Stimulated activated memory B cell treated with anti-CD40 and anti-IgM and Interleukin-4, amounts not matched to agents 10 μg/mL and 1 μg/mL and 100 μg/mL, for 72 hours (primary cell): Measurements from ENCODE around the gene KIAA0232.

Source experiments
- ATAC-seq: fragments of 150-1000 bp; cut with Tn5 transposase; 2 replicates; pipeline ENCODE4 v1.10.0; 2021
- H3K27ac Mint-ChIP-seq: one replicate; pipeline ENCODE4 v1.8.0; 2022; ENCODE audit warnings: mild to moderate bottlenecking, mixed read lengths
- H3K27me3 Mint-ChIP-seq: one replicate; pipeline ENCODE4 v1.8.0; 2022; ENCODE audit warnings: mixed read lengths
- H3K36me3 Mint-ChIP-seq: one replicate; pipeline ENCODE4 v1.8.0; 2022; ENCODE audit warnings: mixed read lengths
- H3K4me1 Mint-ChIP-seq: one replicate; pipeline ENCODE4 v1.8.0; 2022; ENCODE audit warnings: mixed read lengths
- H3K4me3 Mint-ChIP-seq: one replicate; pipeline ENCODE4 v1.8.0; 2022; ENCODE audit warnings: mild to moderate bottlenecking, moderate library complexity, mixed read lengths
- H3K9me3 Mint-ChIP-seq: one replicate; pipeline ENCODE4 v1.8.0; 2022; ENCODE audit warnings: mixed read lengths

KIAA0232 gene

GRCh38 chr4:6854098-6854744, 71.7 kb downstream of the KIAA0232 start:
- Mint-ChIP-seq H3K9me3 (peaks cover 2% of the 10 kb centered on the region), H3K27me3 (no peaks in the 10 kb centered on the region), H3K4me3 (no peak overlapping the region), H3K4me1 (peaks cover 31% of the 10 kb centered on the region), H3K27ac (peak overlapping the region; percentile 53), H3K36me3 (peaks cover 36% of the 10 kb centered on the region)
- ATAC-seq: peak; percentile 84

- H3K27ac Mint-ChIP-seq: peak overlapping the region; percentile 87
- H3K27me3 Mint-ChIP-seq: no peaks in the 10 kb centered on the region
- H3K4me3 Mint-ChIP-seq: no peak overlapping the region
- peaks cover 2% of the 10 kb centered on the region for H3K9me3 Mint-ChIP-seq
- H3K36me3 Mint-ChIP-seq: peaks cover 29% of the 10 kb centered on the region
- H3K4me1 Mint-ChIP-seq: peaks cover 31% of the 10 kb centered on the region
- ATAC-seq: peak; percentile 91
These were observed 73.3 kb downstream of the KIAA0232 start for GRCh38 chr4:6855692-6856297.

GRCh38 chr4:6856391-6856790, 73.9 kb downstream of the KIAA0232 start:
- peak overlapping the region; percentile 18 for H3K4me3 Mint-ChIP-seq
- no peak for ATAC-seq
- peak overlapping the region; percentile 87 for H3K27ac Mint-ChIP-seq
- no peaks in the 10 kb centered on the region for H3K27me3 Mint-ChIP-seq
- H3K4me1 Mint-ChIP-seq: peaks cover 31% of the 10 kb centered on the region
- H3K9me3 Mint-ChIP-seq: peaks cover 2% of the 10 kb centered on the region
- peaks cover 29% of the 10 kb centered on the region for H3K36me3 Mint-ChIP-seq

DNA sequence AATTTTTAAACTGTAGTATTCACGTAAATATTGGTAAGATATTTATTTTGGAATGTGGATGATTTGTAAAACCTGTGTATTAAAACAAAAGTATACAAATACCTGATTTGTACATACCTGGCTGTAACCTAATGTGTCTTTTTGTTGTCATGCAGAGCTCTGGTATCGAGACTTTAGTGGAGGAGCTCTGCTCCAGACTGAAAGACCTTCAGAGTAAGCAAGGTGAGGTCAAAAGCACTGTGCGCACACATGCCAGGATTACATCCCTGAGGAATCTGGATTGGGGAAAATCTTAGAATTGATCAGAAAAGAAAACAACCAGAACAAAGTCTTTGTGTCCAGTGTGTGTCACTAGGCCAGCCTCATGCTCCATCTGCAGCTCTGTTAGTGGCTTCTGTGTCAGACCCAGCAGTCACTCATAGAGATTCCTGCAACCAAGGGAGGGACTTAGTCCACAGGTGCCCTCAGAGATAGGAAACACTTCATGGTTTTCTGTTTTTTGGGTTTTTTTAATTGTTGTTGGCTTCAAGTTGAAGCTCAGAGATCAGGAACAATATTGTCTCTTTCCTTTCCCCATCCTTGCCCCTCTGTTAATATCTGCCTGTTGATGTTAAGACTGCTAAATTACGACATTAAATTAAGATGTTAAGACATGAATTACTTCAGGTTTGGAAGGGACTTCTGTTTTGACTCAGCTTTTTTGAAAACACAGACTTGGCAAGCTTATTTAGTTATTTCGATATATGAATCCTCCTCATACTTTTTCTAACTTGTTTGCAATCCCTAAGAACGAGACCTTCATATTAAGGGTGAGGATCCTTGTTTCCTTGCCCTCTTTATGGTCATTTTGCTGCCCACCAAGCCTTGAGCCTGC, 74.7 kb downstream of the KIAA0232 start:
- ATAC-seq: no peak
- Mint-ChIP-seq H3K9me3 (peaks cover 2% of the 10 kb centered on the region), H3K27ac (no peak overlapping the region), H3K27me3 (no peaks in the 10 kb centered on the region), H3K4me1 (peaks cover 31% of the 10 kb centered on the region), H3K4me3 (no peak overlapping the region), H3K36me3 (peaks cover 31% of the 10 kb centered on the region)

GRCh38 chr4:6858997-6859396, 76.5 kb downstream of the KIAA0232 start:
- Mint-ChIP-seq H3K27ac (no peak overlapping the region), H3K4me3 (no peak overlapping the region), H3K36me3 (peaks cover 35% of the 10 kb centered on the region), H3K27me3 (no peaks in the 10 kb centered on the region), H3K4me1 (peaks cover 17% of the 10 kb centered on the region), H3K9me3 (no peaks in the 10 kb centered on the region)
- ATAC-seq: no peak

DNA sequence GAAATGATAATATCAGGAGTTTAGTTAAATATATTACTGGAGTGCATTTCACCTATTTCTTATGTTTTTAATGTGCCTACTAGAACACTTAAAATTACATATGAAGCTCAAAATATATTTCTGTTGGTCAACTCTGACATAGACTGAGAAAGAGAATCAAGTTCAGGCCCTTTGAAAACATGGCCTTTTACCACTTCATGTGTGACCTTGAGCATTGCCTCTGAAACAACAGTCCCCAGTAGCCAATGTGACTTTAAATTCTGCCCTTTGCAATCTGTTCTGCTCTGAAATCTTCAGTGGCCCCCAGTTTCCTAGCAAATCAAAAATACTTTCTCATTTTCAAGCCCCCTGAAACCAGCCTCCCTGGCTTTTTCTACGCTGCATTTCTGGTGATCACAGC, 77.0 kb downstream of the KIAA0232 start:
- ATAC-seq: no peak
- Mint-ChIP-seq H3K27me3 (no peaks in the 10 kb centered on the region), H3K36me3 (peaks cover 37% of the 10 kb centered on the region), H3K4me1 (peaks cover 11% of the 10 kb centered on the region), H3K9me3 (no peaks in the 10 kb centered on the region), H3K27ac (no peak overlapping the region), H3K4me3 (no peak overlapping the region)

- H3K36me3 Mint-ChIP-seq: peaks cover 44% of the 10 kb centered on the region
- H3K9me3 Mint-ChIP-seq: no peaks in the 10 kb centered on the region
- no peak overlapping the region for H3K27ac Mint-ChIP-seq
- H3K4me3 Mint-ChIP-seq: no peak overlapping the region
- H3K27me3 Mint-ChIP-seq: no peaks in the 10 kb centered on the region
- no peaks in the 10 kb centered on the region for H3K4me1 Mint-ChIP-seq
- ATAC-seq: no peak
These were observed 85.9 kb downstream of the KIAA0232 start for GRCh38 chr4:6868386-6868785.

DNA sequence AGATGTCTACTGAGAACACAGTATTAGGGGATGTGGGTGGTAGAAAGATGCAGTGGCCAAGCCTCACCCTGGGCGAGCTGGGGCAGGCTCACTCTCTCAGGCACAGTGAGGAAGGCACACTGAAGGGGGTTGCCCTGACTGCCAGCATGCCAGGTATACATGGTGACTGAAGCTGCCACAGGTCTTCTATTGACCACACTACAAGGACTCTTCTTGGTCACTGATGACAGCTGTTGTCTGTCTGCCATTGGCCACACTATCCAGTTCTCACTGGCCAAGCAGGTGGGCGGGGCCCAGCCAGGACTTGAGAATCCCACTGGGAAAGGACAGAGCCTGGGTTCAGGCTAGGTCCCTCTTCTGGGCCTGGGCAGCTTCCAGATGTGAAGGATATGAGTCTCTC, 87.4 kb downstream of the KIAA0232 start:
- peaks cover 5% of the 10 kb centered on the region for H3K4me1 Mint-ChIP-seq
- no peaks in the 10 kb centered on the region for H3K27me3 Mint-ChIP-seq
- H3K9me3 Mint-ChIP-seq: no peaks in the 10 kb centered on the region
- peaks cover 40% of the 10 kb centered on the region for H3K36me3 Mint-ChIP-seq
- ATAC-seq: no peak
- no peak overlapping the region for H3K27ac Mint-ChIP-seq
- no peak overlapping the region for H3K4me3 Mint-ChIP-seq

DNA sequence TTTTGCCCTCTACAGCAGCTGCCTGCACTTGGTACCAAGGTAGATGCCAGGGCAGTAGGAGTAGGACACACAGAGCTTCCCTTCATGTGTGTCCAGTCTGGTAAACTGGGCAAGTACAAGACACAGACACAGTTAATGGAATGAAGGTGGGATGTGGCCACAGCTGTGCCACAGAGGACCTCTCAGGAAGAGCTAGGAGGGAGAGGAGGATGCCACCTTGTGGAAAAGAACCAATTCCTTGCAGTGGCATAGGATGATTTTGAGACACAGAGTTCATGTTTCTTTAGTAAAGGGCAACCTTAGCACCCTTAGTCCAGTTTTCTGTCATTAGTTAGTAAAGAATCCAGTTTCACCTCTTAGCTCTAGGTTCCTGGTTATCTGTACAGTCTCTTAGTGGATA, 90.8 kb downstream of the KIAA0232 start:
- Mint-ChIP-seq H3K4me3 (no peak overlapping the region), H3K27me3 (no peaks in the 10 kb centered on the region), H3K27ac (no peak overlapping the region), H3K9me3 (no peaks in the 10 kb centered on the region), H3K4me1 (peaks cover 17% of the 10 kb centered on the region), H3K36me3 (peaks cover 41% of the 10 kb centered on the region)
- no peak for ATAC-seq

DNA sequence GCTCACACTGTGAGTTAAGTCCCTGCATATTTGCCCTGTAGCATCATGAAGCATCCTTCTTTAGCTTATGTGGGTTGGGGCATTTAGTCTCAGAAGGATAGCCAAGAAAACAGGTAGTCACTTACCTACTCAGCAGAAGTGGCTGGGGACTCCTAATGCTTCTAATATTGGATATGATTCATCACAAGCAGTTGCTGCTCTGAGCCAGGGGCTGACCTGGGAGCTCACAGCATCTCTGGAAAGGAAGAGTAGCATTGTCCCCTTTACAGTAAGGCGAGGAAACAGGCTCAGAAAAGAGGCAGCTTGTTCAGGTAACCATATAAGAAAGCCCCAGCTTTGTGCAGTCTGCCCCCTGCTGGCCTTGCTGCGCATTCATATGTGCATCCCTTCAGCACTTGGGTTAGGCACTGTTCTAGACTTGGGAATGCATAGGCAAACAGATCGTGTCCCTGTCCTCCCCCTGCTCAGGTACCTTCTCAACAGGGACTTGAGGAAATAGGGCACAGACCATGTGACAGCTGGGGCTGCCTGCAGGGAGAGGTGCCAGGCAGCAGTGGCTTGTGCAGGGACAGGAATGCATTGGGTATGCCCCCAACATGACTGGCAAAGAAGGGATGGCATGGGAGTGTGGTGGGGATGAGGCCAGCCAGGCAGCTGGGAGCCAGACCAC, 91.4 kb downstream of the KIAA0232 start:
- H3K27me3 Mint-ChIP-seq: no peaks in the 10 kb centered on the region
- H3K4me1 Mint-ChIP-seq: peaks cover 17% of the 10 kb centered on the region
- ATAC-seq: peak; percentile 78
- no peak overlapping the region for H3K4me3 Mint-ChIP-seq
- H3K9me3 Mint-ChIP-seq: no peaks in the 10 kb centered on the region
- H3K27ac Mint-ChIP-seq: no peak overlapping the region
- H3K36me3 Mint-ChIP-seq: peaks cover 39% of the 10 kb centered on the region

DNA sequence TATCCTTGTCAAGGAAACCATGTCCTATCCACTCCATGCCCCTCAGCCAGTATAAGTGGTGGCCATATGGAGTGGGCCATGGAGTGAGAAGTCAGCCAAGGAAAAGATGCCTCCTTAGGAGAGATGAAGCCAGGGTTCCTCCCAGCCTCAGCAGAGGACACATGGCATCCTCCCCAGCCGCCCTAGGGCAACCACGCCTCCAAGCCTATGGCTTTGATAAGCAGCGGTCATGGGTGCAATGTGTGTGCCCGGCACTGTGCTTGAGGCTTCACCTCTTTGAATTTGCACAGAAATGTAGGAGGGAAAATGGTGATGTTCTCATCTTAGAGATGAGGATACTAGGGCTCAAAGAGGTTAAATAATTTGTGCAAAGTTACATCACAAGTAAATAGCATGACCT, 92.5 kb downstream of the KIAA0232 start:
- no peak overlapping the region for H3K4me3 Mint-ChIP-seq
- no peak for ATAC-seq
- H3K27ac Mint-ChIP-seq: no peak overlapping the region
- no peaks in the 10 kb centered on the region for H3K9me3 Mint-ChIP-seq
- peaks cover 43% of the 10 kb centered on the region for H3K36me3 Mint-ChIP-seq
- H3K27me3 Mint-ChIP-seq: no peaks in the 10 kb centered on the region
- H3K4me1 Mint-ChIP-seq: peaks cover 17% of the 10 kb centered on the region

- ATAC-seq: peak; percentile 87
- no peaks in the 10 kb centered on the region for H3K27me3 Mint-ChIP-seq
These were observed 92.9 kb downstream of the KIAA0232 start for GRCh38 chr4:6875431-6875831.

GRCh38 chr4:6876440-6876839, 93.9 kb downstream of the KIAA0232 start:
- Mint-ChIP-seq H3K4me3 (no peak overlapping the region), H3K27ac (no peak overlapping the region), H3K4me1 (peaks cover 17% of the 10 kb centered on the region), H3K27me3 (no peaks in the 10 kb centered on the region), H3K9me3 (no peaks in the 10 kb centered on the region), H3K36me3 (peaks cover 58% of the 10 kb centered on the region)
- ATAC-seq: no peak

More at GRCh38 chr4:6875431-6875831, 92.9 kb downstream of the KIAA0232 start:
- Mint-ChIP-seq H3K36me3 (peaks cover 48% of the 10 kb centered on the region), H3K4me3 (no peak overlapping the region), H3K9me3 (no peaks in the 10 kb centered on the region), H3K4me1 (peaks cover 17% of the 10 kb centered on the region), H3K27ac (no peak overlapping the region)

DNA sequence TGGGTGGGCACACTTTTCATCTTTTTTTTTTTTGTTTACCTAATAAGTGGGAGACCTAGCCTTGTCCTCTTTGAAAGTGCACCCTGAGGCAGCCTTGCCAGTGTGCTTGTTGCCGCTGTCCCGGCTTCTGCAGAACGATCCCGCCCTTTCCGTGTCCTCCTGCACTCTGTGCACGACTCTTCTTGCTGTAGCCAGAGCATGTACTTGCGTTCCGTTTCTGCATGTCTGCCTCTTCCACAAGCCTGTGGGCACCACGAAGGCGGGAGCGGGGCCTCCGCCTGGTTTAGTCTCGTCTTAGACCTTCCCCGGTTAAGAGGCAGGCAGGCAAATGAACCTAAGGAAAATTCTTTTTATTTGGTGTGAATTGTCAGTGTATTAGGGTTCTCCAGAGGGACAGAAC, 94.5 kb downstream of the KIAA0232 start:
- no peaks in the 10 kb centered on the region for H3K9me3 Mint-ChIP-seq
- ATAC-seq: no peak
- H3K4me1 Mint-ChIP-seq: peaks cover 17% of the 10 kb centered on the region
- peaks cover 55% of the 10 kb centered on the region for H3K36me3 Mint-ChIP-seq
- H3K4me3 Mint-ChIP-seq: no peak overlapping the region
- H3K27me3 Mint-ChIP-seq: no peaks in the 10 kb centered on the region
- H3K27ac Mint-ChIP-seq: no peak overlapping the region

DNA sequence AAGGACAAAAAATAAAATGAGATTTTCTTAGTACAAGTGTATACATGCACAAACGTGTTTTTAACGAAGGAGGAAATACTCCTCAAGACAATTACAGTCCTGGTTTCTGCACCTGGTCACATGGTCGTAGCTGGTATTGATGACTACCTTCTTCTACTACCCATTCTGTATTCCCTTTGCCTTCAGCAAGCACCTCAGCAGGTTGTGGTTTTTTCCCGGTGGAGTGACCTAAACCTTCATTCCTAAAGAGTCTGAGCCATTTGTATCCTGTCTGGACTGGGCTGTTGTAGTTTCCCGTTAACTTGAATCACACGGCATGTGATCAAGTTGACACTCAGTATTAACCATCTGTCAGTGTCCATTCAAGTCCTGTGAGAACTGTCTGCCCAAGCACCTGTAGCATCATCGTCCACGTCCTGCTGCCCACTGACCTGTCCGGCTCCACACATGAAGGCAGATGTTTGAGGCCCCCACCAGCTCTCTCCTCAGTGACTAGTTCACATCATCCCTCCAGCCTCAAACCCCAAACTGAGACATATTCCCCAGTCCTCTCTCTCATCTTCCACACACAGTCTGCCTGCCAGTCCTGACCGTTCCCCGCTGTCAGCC, 96.0 kb downstream of the KIAA0232 start:
- H3K27ac Mint-ChIP-seq: no peak overlapping the region
- H3K36me3 Mint-ChIP-seq: peaks cover 58% of the 10 kb centered on the region
- peaks cover 17% of the 10 kb centered on the region for H3K4me1 Mint-ChIP-seq
- no peaks in the 10 kb centered on the region for H3K27me3 Mint-ChIP-seq
- ATAC-seq: no peak
- no peak overlapping the region for H3K4me3 Mint-ChIP-seq
- no peaks in the 10 kb centered on the region for H3K9me3 Mint-ChIP-seq
